DMS153 (cell line): ENCODE data around the gene DNAJB12.
A peak's percentile ranks its signal among the peaks of the same experiment; 100 is the strongest.
"Not testable (repeated sequence)": the region's sequence is repeated elsewhere in the genome, so short reads cannot be mapped to it uniquely, and the experiment has no call there.

Source experiments
- DNase-seq: peaks from one replicate; lab custom pipeline; 2025; lab: John Stamatoyannopoulos, UW

The DNAJB12 gene

DNA sequence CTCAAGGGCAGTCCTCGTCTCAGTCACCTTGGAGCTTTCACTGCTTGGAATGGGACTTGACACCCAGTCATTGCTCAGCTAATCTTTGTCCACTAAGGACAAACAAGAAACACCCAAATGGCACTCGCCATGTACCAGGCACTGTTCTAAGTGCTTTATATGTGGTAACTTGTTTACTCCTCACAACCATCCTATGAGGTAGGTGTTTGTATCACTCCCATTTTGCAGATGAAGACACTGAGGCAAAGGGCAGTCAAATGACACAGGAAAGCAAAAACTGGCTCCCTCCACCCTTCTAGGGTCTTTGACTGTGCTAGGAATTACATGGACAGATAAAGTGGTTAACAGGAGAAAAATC is 24.7 kb downstream of the DNAJB12 start:
- DNase-seq = no peak

DNA sequence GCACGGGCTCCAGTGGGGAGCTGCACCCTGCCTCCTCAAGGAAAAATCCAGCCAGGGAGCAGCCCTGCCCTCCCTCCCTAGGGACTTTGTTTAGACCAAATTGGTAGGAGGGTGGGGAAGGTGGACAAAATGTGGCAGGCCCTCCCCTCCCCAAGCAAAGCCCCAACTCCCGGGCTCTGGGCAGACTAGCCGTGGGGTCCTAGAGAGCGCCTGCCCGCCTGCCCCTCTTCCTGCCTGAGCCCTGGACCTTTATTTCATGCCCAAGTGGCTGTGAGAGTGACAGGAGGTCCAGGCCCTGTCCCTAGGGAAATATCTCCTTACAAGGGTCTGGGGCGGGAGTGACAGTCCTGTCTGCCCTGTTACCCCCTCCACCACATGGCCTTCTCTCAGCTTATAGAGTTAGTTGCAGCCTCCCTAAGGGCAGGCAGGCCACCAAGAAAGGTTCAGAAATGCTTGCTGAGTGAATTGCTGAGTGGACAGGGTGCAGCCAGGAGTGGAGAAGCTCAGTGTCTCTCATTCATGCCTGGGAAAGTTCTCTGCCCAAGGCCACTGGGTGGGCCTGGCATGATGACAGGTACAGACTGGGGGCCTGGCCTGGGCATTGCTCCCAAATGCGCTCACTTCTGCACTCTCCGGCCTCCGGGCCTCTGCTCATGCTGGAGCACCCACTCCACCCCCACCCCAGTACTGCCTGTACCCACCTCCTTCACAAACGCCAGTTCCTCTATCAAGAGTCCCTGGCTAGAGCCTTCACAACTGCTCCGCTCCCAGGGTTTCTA is 25.2 kb downstream of the DNAJB12 start:
- DNase-seq = no peak

DNA sequence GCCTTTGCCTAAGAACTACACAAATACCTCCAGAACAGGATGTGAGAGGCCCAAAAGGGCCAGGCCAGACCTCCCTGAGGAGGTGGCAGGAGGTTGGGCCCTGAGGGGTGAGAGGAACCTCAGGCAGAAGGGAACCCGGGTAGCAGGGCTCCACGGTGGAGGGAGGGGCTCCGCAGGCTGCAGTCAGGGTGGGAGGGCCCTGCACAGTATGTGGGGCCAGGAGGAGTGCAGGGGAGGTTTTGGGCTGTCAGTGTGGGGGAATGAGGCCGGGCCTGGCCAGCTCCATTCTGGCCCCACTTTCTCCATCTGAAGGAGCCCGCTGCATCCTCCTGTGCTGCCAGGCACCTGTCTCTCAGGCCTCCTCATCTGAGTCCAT is 25.9 kb downstream of the DNAJB12 start:
- DNase-seq = no peak

DNA sequence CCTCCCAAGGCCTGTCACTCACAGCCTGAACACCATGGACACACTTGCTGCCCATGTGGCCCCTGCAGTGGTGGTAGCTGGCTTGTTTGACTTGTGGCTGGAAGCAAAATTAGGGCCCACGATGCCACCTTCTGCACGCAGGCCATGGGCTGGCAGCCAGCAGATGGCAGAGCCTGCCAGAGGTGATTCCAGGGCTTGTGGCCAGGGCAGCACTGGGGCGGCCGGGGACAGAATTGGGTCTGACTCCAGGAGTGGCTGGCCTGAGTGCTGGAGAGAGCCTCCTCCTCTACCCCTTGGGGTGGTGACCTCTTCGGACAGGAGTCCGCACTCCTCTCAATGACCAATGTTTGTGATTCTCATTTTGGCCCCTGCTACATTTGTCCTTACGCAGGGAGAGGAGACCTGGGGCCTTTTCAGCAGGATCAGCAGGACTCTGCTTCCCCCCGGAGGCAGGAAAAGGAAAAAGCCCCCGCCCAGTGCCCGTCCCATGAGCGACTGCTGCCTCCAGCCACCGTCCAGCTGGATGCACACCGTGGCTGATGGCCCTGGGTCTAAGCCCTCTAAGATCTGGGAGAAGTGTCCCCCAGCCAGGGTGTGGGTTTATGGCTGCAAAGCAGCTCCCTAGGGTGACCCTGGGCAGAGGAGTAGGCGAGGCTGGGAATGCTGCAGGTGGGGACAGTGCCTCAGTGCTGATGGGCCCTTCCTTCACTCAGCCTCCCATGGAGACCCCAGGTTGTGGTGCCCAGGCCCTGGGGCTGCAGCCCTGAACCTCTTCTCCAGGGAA is 26.5 kb downstream of the DNAJB12 start:
- peak; percentile 33 for DNase-seq

DNA sequence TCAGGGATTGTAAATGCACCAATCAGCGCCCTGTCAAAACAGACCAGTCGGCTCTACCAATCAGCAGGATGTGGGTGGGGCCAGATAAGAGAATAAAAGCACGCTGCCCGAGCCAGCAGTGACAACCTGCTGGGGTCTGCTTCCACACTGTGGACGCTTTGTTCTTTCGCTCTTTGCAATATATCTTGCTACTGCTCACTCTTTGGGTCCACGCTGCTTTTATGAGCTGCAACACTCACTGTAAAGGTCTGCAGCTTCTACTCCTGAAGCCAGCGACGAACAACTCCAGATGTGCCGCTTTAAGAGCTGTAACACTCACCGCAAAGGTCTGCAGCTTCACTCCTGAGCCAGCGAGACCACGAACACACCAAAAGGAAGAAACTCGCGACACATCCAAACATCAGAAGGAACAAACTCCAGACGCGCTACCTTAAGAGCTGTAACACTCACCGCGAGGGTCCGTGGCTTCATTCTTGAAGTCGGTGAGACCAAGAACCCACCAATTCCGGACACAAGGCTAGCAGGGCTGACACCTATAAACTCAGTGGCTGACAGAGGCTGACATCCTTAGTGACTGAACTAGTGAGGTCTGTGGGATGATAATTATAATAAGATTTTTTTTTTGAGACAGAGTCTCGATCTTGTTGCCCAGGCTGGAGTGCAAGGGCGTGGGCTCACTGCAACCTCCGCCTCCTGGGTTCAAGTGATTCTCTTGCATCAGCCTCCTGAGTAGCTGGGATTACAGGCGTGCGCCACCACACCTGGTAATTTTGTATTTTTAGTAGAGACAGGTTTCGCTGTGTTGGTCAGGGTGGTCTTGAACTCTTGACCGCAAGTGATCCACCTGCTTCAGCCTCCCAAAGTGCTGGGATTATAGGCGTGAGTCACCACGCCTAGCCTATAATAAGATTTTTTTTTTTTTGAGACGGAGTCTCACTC is 27.8 kb downstream of the DNAJB12 start:
- not testable (repeated sequence) for DNase-seq

DNA sequence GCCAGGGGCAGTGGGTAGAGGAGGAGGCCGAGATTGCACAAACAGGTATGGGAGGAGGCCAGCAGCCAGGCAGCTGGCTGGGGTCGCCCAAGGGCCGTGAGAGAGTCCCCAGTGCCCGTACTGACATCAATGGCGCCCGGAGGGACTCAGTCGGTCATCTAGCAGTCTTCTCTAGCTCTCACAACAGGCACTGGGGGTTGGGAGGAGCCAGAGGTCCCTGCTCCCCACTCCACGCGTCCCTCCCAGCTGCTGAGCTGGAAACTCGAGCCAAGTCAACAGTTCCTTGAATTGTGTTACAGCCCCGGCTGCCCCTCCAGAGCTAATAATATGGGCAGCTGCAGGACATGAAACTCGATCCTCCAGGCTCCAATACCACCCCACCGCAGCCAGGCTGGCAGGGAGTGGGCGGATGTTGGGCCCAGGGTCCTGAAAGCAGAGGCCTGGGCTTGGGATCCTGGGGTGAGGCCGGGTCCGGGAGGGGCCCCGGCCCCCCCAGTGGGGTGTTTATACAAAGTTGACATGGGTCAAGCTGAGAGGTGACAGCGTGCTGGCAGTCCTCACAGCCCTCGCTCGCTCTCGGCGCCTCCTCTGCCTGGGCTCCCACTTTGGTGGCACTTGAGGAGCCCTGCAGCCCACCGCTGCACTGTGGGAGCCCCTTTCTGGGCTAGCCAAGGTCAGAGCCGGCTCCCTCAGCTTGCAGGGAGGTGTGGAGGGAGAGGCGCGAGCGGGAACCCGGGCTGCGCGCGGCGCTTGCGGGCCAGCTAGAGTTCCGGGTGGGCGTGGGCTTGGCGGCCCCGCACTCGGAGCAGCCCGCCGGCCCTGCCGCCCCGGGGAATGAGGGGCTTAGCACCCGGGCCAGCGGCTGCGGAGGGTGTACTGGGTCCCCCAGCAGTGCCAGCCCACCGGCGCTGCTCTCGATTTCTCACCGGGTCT is 29.2 kb downstream of the DNAJB12 start:
- DNase-seq = peak; percentile 94

DNA sequence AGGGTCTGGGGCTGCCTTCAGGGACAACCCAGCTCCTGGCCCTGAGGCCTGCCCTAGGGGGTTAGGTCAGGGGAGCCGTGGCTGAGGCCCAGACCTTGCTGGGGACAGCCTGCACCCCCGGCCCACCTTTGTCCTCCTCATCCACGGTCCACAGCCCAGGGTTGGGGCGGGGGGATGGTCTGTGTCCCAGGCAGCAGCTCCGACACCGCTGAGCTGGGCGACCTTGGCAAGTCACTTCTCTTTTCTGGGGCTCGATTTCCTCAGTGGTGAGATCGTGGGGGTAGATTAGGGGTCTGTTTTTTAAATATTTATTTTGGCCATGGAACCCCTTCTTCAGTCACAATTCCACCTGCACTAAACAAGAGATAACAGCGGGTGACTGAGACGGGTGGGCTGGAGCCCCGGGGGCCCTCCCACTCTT is 30.9 kb downstream of the DNAJB12 start:
- no peak for DNase-seq

DNA sequence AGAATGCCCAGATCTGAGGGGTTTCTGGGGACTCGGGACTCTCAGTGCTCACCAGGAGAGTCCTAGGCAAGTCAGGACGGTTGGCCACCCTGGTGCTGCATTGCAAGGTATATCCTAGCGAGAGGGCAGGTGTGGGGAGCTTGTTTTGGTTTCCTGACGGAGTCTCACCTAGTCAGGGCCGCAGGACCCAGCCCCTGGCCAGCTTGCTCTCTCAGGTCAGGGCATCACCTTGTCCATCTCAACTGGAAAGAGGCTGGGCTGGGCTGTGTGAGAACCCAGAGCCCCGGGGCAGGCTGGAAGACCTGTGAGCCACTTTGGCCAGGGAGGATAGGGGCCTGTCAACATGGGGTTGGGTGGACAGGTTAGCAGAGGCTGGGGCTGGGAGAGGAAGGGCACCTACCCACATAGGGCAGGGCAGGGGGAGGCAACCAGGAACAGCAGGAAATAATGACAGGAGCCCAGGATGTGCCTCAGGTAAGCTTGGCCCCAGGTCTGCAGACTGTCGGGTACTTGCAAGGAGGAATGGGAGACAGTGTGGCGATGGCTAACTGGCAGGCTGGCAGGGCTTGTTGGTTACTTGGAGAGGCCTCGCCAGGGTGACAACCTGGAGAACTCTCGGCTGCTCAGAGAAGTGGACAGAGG is 31.5 kb downstream of the DNAJB12 start:
- no peak for DNase-seq

DNA sequence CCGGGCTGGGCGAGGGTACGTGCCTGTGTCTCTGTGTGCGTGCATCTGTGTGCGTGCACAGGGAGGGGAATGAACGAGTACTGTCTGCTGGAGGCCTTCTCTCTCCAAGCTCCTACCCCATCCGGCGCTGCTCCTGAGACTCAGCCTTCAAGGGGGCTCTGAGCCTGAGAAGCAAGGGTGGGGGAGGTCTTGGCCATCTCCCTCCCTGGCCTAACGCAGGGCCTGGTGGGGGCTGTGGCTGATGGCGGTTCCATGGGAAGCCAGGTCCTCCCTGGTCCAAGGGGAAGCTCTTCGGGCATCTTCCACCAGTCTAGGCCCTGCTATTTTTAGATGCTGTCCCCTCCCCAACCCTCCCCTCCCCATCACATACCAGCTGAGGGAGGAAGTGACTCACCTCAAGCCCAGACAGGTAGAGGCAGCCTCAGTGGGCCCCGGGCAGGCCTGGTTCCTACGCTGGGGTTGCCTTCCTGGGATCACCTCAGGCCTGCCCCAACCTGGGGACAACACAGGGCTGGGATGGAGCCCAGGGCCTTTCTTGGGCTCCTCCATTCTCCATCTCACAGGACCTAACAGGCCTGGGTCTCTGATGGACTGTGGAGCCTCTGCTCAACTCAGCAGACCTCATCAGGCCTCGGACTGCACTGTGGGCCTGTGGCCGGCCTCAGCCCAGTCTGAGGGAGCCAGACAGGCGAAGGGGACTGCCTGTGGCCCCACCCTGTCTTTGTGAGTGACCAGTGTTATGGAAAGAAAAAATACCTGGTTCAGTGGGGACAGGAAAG is 32.2 kb downstream of the DNAJB12 start:
- DNase-seq = no peak

DNA sequence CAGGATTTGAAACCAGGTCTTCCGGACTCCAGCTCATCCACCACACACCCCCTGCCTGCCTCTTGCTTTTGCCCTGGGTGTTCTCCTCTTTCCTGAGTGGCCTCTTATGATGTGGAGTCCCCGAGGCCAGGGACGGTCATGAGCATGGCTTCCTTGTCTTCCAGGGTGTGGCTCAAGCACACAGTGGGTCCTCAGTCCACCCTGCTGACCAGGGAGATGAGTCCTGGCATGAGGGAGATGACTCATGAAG is 32.8 kb downstream of the DNAJB12 start:
- DNase-seq = no peak

DNA sequence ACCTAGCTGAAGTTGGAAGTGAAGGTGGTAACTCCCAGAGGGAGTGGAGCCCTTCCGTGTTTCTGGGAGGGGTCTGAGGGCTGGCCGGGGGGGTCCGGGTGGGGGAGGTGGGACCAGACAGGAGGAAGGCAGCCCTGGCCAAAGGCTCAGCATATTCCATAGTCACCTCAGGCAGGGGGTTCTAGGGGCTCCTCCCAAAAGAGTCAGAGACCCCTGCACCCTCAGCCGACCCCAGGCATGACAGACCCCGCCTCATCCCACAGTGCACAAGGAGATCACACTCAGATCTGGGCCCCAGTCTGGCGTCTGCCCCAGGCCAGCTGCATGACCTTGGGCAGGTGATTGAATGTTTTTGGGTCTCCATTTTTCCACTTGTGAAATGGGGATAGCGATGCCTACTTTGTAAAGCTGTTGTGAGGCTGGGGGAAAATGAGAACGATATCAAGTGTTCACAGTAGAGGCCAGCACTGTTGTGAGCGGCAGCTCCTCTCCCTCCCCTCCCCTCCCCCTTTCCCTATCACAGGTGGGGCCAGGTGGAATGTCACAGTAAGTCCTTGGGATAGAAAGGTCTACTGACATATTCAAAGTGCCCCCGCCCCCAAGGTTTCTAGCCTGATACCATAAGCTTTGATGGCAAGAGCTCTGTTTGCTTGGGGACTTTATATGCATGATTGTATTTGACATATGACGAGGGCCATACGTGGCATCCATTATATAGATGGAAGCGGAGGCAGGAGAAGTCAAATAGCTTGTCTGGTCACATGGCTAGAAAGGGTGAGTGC is 33.3 kb downstream of the DNAJB12 start:
- no peak for DNase-seq

DNA sequence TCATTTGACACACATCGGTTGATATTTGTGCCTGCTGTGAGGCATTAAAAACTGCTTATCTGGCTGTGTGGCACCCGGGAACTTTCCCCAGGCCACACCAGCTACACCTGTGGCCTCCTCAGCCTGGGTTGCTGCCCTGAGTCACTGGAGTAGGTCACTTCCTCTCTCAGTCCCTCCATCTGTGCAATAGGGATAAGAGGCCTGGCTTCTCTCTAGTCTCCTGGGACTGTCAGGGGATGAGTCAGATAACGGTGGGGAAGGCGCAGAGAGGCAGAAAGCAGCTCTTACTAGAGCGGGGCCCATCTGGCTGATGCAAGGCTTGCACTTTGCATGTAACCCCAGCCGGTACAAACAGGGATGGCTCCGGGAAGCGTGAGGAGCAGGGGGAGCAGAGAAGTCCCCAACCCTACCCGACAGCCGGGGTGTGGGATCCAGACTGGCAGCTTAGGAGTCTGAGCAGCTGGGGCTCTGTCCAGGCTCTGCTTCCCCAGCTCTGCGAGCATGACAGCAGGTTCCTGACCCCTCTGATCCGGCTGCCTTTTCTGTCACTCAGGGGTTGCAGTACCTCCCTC is 34.0 kb downstream of the DNAJB12 start:
- peak; percentile 91 for DNase-seq

DNA sequence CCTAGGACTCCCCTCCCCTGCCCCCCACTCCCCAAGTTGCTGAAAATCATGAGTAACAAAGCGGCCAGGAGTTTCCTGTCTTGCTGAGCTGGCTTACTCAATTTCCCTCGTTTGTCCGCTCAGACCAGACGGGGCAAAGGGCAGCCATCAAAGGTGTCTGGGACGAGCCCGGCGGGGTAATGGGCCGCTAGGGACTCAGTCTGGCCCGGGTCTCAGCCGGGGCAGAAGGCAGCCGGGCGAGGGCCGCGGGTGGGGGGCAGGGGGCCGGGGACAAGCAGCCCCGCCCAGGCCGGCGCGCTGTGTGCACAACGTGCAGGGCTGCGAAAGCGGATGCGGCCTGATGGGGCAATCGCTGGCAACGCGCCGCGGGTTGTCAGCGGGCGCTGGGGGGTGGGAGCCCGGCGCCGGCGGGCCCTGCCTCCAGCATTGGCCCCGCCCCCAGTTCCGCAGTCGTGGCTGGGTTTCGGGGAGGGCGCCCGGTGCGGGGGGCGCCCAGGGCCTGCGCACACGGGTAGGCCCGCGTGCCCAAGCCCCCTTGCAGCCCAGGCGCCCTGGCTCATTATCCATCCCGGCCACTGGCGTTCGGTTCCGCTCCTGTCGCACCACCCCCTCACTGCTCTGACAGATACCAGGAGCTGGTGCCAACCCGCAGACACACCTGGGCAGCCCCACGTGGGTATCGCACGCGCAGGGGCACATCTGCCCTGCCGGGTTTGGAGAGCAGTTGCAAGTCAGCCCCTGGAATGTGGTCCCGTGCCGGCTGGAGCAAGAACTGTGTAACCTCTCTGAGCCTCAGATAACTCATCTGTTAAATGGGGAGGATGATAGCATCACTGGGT is 35.1 kb downstream of the DNAJB12 start:
- peak; percentile 49 for DNase-seq

DNA sequence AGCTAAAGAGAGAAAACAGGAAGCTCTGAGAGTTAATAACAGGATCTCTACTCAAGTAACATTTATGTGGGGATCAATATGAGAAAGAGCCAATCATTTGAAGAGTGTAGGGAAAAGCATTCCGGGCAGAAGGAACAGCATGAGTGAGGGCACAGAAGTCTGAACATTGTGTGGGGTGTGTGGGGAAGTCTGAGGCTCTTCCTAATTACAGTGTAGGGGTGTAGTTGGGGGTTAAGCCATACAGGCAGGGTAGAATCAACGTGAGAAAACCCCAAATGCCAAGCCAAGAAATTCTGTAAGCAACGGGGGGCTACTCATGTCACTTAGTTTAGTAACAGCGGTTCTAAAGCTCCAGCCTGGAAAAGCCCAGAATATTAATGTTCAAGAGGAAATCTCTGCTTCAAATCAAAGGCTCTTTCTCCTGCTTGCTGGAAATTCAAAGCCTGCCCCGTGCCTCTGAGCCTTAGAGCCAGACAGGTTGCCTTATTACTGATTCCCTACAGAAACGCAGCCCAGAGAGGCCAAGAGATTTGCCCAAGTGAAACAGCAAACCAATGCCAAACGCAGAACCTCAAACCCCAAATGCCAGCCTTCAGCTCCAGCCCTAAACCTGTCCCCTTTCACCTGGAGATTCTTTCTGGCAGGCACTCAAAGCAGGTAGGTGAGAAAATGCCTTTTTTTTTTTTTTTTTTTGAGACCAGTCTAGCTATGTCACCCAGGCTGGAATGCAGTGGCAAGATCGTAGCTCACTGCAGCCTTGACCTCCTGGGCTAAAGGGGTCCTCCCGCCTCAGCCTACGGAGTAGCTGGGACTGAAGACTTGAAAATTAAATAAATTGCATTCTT is 36.1 kb downstream of the DNAJB12 start:
- no peak for DNase-seq

DNA sequence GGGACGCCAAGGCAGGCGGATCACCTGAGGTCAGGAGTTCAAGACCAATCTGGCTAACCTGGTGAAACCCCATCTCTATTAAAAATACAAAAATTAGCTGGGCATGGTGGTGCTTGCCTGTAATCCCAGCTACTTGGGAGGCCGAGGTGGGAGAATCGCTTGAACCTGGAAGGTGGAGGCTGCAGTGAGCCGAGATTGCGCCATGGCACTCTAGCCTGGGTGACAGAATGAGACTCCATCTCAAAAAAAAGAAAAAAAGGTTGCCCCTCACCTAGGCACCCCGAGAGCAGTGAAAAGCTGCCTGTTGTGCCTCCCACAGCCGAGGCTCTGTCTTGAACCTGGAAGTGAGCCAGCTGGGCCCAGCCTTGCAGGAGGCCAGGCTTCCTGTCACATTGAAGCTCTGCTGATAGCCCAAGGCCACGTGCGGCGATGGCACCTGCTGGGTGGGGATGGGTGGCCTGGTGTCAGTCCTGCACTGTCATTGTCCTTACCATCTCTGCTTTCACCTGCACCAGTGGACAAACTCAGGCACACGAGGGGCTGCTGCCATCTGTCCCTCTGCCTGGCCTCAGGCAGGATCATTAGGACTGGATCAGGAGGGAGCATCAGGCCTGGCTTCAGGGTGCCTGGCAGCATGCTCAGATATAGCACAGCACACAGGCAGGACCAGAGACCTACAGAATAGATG is 37.8 kb downstream of the DNAJB12 start:
- no peak for DNase-seq

DNA sequence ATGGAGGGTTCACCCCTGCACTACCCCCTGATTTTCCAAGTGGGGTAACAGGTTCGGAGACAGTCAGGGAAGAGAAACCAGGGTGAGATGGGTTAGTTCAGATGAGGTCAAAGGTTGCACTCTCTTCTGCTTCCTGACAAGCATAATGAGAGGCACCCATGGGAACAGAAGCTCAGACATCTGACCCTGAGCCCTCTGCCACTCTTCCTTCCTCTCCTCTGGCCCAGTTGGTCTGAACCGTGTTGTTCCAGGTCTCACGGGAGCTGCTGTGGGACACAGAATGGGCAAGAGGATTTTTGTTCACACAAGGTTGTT is 38.4 kb downstream of the DNAJB12 start:
- no peak for DNase-seq
